MM.1S (cell line): ENCODE results near the gene CBX7.

Experiments used
- DNase-seq: peaks from one replicate; pipeline ENCODE4 v3.0.0-alpha.2; 2015
- H2AFZ ChIP-seq: fragments of 300-600 bp; sonication (generic); 2 replicates; pipeline ENCODE4 v1.6.0; 2016; ENCODE audit warnings: antibody characterized with exemption, low read length
- H3F3A ChIP-seq: fragments of 300-600 bp; sonication (generic); 2 replicates; pipeline ENCODE4 v1.6.1; 2016; ENCODE audit warnings: mild to moderate bottlenecking, antibody characterized with exemption, low read length, moderate library complexity, mixed read lengths; ENCODE audit not compliant: insufficient read depth
- H3K27ac ChIP-seq: fragments of 300-600 bp; sonication (generic); 2 replicates; pipeline ENCODE4 v1.5.1; 2016; ENCODE audit warnings: mild to moderate bottlenecking, low read length
- H3K27me3 ChIP-seq: fragments of 300-600 bp; sonication (generic); replicated peaks from 2 replicates; pipeline ENCODE4 v1.6.0; 2016; ENCODE audit warnings: low read length; ENCODE audit not compliant: insufficient read depth
- H3K36me3 ChIP-seq: fragments of 300-600 bp; sonication (generic); replicated peaks from 2 replicates; pipeline ENCODE4 v1.6.1; 2016; ENCODE audit warnings: mild to moderate bottlenecking, low read length, mixed read lengths; ENCODE audit not compliant: insufficient read depth
- H3K4me1 ChIP-seq: fragments of 300-600 bp; sonication (generic); 2 replicates; pipeline ENCODE4 v1.6.1; 2016; ENCODE audit warnings: low read length, mixed read lengths
- H3K4me2 ChIP-seq: fragments of 300-600 bp; sonication (generic); 2 replicates; pipeline ENCODE4 v1.6.0; 2016; ENCODE audit warnings: low read depth, low read length
- H3K4me3 ChIP-seq: fragments of 300-600 bp; sonication (generic); 2 replicates; pipeline ENCODE4 v1.5.1; 2016; ENCODE audit warnings: low read length, mixed read lengths
- H3K79me2 ChIP-seq: fragments of 300-600 bp; sonication (generic); 2 replicates; pipeline ENCODE4 v1.6.1; 2016; ENCODE audit warnings: mixed run types, low read length, mixed read lengths
- H3K9ac ChIP-seq: fragments of 300-600 bp; sonication (generic); 2 replicates; pipeline ENCODE4 v1.6.1; 2016; ENCODE audit warnings: low read length, mixed read lengths
- H3K9me2 ChIP-seq: fragments of 300-600 bp; sonication (generic); replicated peaks from 2 replicates; pipeline ENCODE4 v1.6.1; 2016; ENCODE audit warnings: mild to moderate bottlenecking, low read length, mixed read lengths; ENCODE audit not compliant: insufficient read depth
- H3K9me3 ChIP-seq: fragments of 300-600 bp; sonication (generic); replicated peaks from 2 replicates; pipeline ENCODE4 v1.6.1; 2016; ENCODE audit warnings: mild to moderate bottlenecking, low read length, mixed read lengths; ENCODE audit not compliant: insufficient read depth
- H4K20me1 ChIP-seq: fragments of 300-600 bp; sonication (generic); 2 replicates; pipeline ENCODE4 v1.6.1; 2016; ENCODE audit warnings: mild to moderate bottlenecking, low read length, moderate library complexity, mixed read lengths; ENCODE audit not compliant: insufficient read depth
- EZH2 ChIP-seq: fragments of 300-600 bp; sonication (generic); optimal IDR thresholded peaks from 2 replicates; pipeline ENCODE3; 2017; ENCODE audit warnings: low read depth, mild to moderate bottlenecking, antibody characterized with exemption, low read length, mixed read lengths
- EZH2phosphoT487 ChIP-seq: fragments of 300-600 bp; sonication (generic); IDR thresholded peaks from 2 replicates; pipeline ENCODE4 v1.6.1; 2018; ENCODE audit warnings: antibody characterized with exemption, low read length
- TF ChIP-seq, protein P1 (sequence below): fragments of 300-600 bp; sonication (generic); IDR thresholded peaks from 2 replicates; pipeline ENCODE4 v1.5.1; 2016; ENCODE audit warnings: antibody characterized with exemption, low read length, mixed read lengths

Gene CBX7

GRCh38 chr22:39133871-39134270, 18.6 kb downstream of the CBX7 start:
- Histone ChIP-seq H3K9ac (no peak overlapping the region), H4K20me1 (no peaks in the 10 kb centered on the region), H3K4me2 (no peak overlapping the region), H3K9me2 (no peaks in the 10 kb centered on the region), H3K36me3 (no peaks in the 10 kb centered on the region), H3K79me2 (no peaks in the 10 kb centered on the region), H3K9me3 (no peaks in the 10 kb centered on the region), H3K4me1 (peaks cover 3% of the 10 kb centered on the region), H3K27me3 (no peaks in the 10 kb centered on the region), H3K27ac (no peak overlapping the region), H2AFZ (no peak overlapping the region), H3K4me3 (no peak overlapping the region), H3F3A (peaks cover under 1% of the 10 kb centered on the region; the same call in 1 of the 2 replicates)
- TF ChIP-seq EZH2 (no peak), EZH2phosphoT487 (no peak)
- TF ChIP-seq, protein P1, sequence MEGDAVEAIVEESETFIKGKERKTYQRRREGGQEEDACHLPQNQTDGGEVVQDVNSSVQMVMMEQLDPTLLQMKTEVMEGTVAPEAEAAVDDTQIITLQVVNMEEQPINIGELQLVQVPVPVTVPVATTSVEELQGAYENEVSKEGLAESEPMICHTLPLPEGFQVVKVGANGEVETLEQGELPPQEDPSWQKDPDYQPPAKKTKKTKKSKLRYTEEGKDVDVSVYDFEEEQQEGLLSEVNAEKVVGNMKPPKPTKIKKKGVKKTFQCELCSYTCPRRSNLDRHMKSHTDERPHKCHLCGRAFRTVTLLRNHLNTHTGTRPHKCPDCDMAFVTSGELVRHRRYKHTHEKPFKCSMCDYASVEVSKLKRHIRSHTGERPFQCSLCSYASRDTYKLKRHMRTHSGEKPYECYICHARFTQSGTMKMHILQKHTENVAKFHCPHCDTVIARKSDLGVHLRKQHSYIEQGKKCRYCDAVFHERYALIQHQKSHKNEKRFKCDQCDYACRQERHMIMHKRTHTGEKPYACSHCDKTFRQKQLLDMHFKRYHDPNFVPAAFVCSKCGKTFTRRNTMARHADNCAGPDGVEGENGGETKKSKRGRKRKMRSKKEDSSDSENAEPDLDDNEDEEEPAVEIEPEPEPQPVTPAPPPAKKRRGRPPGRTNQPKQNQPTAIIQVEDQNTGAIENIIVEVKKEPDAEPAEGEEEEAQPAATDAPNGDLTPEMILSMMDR = no peak
- no peak for DNase-seq

DNA sequence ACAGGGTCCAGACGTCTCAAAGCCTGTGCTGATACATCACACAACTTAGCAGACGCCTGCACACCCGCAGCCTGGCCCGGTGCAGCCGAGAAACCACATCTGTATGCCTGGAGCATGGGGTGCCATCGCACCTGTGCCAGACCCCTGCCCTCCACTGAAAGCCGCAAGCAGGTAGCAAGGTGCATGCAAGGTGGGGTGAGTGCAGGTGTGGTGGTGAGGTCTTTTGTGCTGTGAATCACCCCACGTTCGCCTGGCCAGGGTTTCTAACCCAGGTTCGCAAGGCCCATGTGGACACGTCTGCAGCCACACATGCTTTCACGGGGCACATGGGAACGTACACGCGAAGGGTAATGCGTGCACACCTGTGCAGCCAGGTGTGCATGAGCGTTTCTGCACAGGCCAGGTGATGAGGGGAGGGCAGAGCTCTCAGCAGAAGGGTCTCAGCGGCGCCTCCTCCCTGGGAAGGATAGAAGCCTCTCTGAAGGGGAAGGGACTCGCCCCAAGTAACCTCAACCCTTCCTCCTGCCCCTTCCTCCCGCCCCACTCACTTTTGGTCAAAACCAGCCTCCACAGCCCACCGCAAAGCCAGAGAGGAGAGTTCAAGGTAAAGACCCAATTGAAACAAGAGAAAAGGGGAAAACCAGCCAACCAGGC, 19.5 kb downstream of the CBX7 start:
- Histone ChIP-seq H3K4me3 (no peak overlapping the region), H3K9me2 (no peaks in the 10 kb centered on the region), H3K9me3 (no peaks in the 10 kb centered on the region), H3K27me3 (no peaks in the 10 kb centered on the region), H3K36me3 (no peaks in the 10 kb centered on the region), H3K27ac (no peak overlapping the region), H3K4me2 (no peak overlapping the region), H4K20me1 (no peaks in the 10 kb centered on the region), H3K9ac (no peak overlapping the region), H3F3A (peaks cover 5% of the 10 kb centered on the region; the same call in 1 of the 2 replicates), H3K79me2 (no peaks in the 10 kb centered on the region), H3K4me1 (peaks cover 12% of the 10 kb centered on the region), H2AFZ (no peak overlapping the region)
- no peak for DNase-seq
- no peak for TF ChIP-seq EZH2phosphoT487
- no peak for TF ChIP-seq EZH2
- TF ChIP-seq, protein P1 = no peak

DNA sequence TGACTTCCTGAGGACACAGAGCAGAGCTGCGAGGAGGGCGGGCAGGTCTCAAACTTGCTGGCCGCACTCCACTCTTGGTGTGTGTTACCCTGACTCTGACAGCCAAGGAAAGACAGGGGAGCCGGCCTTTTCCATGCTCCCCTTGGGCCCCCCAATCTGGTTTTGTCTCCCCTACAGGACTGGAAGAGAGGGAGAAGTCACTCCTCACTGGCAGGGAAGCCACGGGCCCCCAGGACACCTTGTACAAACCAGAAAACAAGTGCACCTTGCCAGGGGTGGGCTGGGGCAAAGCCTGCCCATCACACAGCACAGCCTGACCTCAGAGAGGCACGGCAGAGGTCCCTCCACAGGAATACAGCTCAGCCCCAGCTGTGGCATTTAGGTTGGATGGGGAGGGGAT, 20.2 kb downstream of the CBX7 start:
- no peak overlapping the region for H3K27ac ChIP-seq

More for the DNA sequence above, 20.2 kb downstream of the CBX7 start:
- Histone ChIP-seq H3K9me3 (no peaks in the 10 kb centered on the region), H3K9ac (no peak overlapping the region), H3K9me2 (no peaks in the 10 kb centered on the region), H3K4me3 (no peak overlapping the region), H3K4me2 (no peak overlapping the region), H4K20me1 (no peaks in the 10 kb centered on the region), H2AFZ (no peak overlapping the region), H3F3A (peaks cover 5% of the 10 kb centered on the region; the same call in 1 of the 2 replicates), H3K36me3 (no peaks in the 10 kb centered on the region), H3K79me2 (no peaks in the 10 kb centered on the region), H3K4me1 (peaks cover 12% of the 10 kb centered on the region), H3K27me3 (no peaks in the 10 kb centered on the region)
- TF ChIP-seq EZH2phosphoT487 = no peak
- TF ChIP-seq EZH2 = no peak
- TF ChIP-seq, protein P1 = no peak
- no peak for DNase-seq
